AG08395 (cell line): Measurements from ENCODE around the gene SDE2.
A peak's percentile ranks its signal among the peaks of the same experiment; 100 is the strongest.
"Not testable (repeated sequence)": the region's sequence is repeated elsewhere in the genome, so short reads cannot be mapped to it uniquely, and the experiment has no call there.

Experiments used
- DNase-seq: peaks from one replicate; pipeline ENCODE4 v3.0.0; 2012; ENCODE audit warnings: mixed read lengths, low spot score

The SDE2 gene

DNA sequence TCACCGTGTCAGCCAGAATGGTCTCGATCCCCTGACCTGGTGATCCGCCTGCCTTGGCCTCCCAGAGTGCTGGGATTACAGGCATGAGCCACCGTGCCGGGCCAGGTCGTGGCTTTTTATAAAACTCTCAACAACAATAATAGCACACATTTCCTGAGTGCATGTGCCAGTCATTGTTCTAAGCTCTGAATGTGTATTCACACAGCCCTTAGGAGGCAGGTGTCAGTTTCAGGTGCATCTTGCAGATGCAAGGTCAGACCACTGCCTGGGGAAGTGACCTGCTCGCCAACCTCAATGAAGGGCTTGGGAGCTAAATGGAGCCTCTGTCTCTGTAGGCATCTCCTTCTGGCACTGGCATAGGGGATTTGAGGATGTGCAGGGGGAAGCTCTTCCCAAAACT, 56.6 kb downstream of the SDE2 start:
- DNase-seq, result no peak

DNA sequence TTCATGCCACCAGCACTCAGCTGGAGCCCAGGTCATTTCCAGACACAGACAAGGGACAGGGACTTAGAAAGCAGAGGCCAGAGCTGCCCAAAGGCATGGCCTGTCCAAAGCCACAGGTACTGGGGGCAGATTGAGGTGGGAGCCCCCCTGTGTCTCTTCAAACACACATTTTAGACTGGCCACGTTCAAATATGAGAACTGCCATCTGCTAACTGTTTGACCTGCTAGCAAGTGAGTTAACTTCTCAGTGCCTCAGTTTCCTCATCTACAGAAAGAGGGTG, 57.3 kb downstream of the SDE2 start:
- no peak for DNase-seq

DNA sequence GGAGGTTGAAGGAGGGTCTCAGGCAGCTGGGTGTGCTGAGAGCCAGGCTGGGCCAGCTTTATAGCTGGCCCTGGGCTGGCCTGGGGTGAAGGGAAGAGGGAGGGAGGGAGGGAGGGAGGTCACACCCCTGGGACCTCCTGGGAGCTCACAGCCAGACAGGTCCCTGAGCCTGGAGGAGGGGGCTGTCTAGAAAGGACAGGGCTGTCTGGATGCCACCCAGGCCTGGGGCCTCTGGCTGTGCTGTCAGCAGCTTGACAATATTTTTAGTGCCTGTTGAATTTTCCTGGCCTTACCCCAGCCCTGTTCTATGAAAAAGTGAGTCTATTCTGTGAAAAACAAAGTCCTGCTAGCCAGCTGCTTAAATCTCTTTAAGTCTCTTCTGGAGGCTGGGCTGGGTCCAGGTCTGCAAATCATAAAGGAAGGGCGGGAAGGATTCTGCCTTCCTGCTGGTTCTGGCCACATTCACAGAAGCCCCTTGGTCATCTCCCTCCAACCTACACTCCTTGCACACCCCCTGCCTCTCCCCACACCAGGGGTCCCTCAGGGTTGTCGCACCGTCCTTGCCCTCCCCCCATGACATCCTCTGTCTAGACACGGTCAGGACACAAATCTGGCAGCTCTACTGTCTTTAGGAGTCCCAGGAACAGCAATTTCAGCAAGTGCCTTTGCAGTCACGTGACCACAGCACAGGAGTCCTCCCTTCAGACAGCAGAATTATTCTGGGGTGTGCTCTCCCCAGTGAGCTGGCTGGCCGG, 57.8 kb downstream of the SDE2 start, which contains the start of gene LEFTY2:
LEFTY2 (minus strand) TSS at position 34 of the 755 bp plus-strand sequence. CDS start 80 bp downstream, outside the sequence.
- DNase-seq, result no peak

DNA sequence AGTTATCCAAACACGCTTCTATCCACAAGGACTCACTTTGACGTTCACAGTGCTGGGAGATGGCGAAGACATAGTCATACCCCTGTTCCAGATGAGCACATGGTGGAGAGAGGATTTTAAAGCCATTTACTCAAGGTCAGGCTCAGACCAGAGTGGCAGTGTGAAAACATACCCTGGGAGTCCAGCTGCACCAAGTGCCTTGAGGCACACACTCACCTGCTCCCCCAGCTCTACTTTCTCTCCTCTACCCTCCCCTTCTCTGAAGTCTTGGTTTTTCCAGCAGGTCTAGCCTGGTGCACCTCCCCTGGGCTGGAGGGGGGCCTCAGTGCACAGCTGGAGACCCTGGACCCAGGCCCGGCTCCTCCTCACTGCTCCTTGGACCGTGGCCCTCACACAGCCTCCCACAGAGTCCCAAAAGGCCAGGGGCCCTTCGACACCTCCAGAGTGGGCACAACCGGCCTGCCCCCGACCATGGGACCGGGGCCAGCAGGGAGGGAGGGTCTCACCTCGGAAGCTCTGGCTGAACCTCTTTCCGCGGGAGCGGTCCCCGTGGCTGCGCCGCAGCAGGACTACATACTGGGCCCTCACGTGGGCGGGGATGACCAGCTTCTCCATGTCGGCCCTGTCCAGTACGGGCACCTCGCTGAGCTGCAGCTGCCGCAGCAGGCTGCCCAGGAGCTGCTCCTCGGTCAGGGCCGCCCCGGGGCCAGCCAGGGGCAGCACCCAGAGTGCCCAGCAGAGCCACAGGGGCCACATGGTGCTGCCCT, 58.6 kb downstream of the SDE2 start:
- DNase-seq, result no peak

DNA sequence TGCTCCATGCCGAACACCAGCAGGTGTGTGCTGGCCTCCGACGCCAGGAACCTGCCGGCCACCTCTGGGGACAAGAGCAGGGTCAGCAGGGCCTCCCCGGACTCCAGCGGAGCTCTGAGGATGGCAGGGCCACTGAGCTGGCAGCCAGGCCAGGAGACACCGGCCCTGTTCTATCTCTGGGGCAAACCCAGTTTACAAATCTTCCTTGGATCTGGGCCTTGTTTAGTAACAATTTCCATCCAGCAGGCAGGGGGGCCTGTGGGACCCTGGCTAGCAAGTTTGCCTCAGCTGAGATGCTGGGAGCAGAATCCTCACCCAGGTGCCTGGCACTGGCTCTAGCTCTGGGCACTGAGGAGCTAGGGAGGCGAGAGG, 59.2 kb downstream of the SDE2 start:
- DNase-seq, result not testable (repeated sequence)

DNA sequence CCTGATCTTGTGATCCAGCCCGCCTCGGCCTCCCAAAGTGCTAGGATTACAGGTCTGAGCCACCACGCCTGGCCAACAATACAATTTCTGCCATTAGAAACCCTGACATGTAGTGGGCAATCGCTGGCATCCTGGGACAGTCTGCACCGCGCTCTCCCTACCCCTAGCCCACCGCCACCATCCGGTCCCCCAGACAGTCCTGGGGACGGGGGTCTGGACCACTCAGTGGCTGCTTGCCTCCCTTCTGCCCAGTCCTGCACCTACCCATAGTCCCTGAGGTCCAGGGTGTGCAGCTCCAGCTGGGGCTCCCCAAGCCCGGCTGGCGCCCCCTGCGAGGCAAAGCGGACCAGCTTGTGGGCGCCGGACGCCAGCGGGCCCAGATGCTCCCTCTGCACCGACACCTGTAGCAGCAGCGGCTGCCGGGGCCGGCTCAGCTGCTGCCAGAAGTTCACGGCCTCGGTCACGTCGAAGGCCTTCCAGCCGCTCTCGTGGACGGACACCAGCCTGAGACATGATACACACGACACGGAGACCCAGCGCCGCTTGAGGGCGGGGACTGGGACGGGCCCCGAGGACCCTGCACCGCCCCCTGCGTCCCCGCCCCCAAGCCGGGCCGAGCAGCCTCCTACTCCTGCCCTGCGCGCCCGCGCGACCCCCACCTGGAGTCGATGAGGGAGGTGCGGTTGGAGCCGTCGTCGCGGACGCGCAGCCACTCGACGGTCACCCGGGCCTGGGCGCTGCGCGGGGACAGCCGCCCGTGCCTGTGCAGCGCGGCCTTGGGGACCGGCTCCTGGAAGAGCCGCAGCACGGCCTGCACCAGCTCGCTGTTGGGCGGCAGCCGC, 59.8 kb downstream of the SDE2 start:
- not testable (repeated sequence) for DNase-seq

DNA sequence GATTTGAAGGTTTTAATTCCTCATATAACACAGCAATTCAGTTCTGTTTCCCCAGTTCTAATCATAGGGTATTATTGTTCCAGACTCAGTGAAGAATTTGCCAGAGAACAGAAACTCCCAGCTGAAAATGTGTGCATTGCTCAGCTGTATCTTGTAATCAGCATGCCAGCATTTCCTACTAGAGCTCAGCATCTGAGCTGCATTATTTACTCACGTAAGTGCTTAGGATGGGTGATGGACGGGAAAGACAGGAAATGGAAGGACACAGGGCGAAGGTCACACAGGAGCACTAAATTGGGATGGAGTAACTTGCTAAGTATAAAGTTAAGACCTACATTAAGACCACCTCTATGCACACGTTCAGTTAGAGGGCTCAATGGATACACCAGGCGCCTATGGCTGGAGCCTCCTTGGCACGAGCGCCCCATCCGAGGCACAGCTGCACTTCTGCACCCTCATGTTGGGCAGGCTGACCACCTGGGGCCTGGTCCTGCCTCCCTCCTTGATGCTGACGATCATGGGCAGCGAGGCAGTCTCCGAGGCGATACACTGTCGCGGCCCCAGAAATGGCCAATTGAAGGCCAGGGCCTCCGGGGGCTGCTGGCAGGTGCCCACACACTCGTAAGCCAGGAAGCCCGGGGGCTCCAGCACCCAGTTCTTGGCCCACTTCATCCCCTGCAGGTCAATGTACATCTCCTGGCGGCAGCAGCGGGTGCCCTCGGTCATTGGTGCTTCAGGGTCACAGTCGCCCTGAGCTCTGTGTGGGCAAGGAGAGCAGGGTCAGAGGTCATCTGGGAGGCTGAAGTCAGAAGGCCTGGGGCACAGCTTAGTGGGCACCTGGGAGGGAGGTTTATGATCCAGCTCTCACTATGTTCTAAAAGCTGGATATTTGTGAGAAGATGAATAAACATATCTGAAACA, 61.8 kb downstream of the SDE2 start:
- peak; percentile 14 for DNase-seq

DNA sequence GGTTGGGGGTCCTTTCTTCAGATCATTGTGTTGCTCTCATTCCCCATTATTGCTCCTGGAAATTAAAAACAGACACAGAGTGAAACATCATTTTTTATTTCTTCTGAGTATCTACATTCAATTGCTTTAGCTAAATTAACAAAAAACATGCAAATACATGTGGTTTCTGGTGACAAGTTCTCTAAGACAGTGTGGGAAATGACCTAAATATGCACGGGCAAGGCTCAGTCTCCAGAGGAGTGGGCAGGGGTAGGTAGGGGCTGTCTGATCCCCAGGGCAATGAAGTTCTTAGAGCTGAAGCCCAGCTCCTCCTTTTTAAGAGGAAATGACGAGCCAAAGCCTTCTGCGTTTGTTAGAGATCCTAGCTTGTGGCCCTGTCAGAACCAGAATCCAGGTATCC, 62.6 kb downstream of the SDE2 start:
- no peak for DNase-seq

DNA sequence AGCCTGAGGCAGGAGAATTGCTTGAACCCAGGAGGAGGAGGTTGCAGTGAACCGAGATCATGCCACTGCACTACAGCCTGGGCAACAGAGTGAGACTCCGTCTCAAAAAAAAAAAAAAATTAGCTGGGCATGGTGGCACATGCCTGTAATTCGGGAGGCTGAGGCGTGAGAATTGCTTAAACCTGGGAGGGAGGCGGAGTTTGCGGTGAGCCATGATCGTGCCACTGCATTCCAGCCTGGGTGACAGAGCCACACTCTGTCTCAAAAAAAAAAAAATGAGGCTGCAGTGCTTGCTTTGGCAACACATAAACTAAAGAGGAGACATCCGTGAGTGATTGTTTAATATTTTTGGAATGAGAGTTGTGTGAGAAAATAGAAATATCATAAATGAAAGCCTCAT, 63.1 kb downstream of the SDE2 start:
- peak; percentile 30 for DNase-seq

DNA sequence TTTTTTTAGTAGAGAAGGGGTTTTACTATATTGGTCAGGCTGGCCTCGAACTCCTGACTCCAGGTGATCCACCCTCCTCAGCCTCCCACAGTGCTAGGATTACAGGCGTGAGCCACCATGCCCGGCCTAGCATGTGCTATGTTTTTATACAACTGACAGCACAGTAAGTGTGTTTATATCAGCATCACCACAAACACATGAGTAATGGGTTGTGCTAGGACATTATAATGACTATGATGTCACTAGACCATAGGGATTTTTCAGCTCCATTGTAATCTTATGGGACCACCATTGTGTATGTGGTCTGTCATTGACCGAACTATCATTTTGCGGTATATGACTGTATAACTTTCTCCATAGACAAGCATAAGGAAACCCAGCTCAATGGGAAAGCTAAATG, 64.4 kb downstream of the SDE2 start:
- DNase-seq, result no peak

DNA sequence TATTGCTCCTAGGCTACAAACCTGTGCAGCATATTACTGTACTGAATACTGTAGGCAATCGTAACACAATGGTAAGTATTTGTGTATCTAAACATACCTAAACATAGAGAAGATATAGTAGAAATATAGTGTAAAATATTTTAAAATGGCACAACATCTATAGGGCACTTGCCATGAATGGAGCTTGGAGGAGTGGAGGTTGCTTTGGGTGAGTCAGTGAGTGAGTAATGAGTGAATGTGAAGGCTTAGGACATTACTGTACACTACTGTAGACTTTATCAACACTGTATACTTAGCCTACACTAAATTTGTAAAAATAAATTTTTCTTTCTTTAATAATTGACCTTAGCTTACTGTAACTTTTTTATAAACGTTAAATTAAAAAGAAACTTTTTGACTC, 66.1 kb downstream of the SDE2 start:
- DNase-seq, result no peak
